HG02943 (cell line): Measurements from ENCODE around the gene C12orf42.
"Not testable (repeated sequence)": the region's sequence is repeated elsewhere in the genome, so short reads cannot be mapped to it uniquely, and the experiment has no call there.

Experiments used
- ATAC-seq: cut with Tn5 transposase; IDR thresholded peaks from one replicate; pipeline ENCODE4 v1.9.1; 2021; ENCODE audit warnings: mild to moderate bottlenecking, low read depth, moderate library complexity; ENCODE audit not compliant: unreplicated experiment

Gene C12orf42

DNA sequence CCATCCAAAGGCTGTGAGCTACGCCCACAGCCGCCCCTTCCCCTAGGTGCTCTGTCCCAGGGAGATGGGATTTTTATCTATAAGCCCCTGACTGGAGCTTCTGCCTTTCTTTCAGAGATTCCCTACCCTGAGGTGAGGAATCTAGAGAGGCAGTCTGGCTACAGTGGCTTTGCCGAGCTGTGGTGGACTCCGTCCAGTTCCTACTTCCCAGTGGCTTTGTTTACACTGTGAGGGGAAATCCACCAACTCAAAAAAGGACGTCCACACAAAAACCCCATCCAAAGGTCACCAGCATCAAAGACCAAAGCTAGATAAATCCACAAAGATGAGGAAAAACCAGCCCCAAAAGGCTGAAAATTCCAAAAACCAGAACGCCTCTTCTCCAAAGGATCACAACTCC is 70.1 kb downstream of the C12orf42 start:
- not testable (repeated sequence) for ATAC-seq

- ATAC-seq, result not testable (repeated sequence)
Observed at GRCh38 chr12:103424849-103425586, 70.8 kb downstream of the C12orf42 start.

DNA sequence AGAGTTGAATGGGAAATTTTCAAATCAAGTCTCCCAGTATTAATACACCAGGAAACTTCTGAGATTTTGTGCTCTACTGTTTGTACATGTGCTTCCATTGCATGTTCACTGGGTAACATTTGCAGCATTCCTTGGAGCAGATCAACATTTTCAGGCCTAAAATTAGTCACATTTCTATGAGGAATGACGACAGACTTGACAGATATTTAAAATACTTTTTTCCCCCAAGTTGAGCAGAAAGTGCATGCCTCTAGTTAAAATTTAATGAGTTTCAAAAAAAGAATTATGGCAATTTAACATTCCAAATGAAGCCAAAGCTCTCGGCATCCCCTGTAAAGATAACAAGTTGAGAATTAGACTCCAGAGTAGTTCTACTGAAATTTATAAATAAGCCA is 72.3 kb downstream of the C12orf42 start:
- ATAC-seq, result no peak

DNA sequence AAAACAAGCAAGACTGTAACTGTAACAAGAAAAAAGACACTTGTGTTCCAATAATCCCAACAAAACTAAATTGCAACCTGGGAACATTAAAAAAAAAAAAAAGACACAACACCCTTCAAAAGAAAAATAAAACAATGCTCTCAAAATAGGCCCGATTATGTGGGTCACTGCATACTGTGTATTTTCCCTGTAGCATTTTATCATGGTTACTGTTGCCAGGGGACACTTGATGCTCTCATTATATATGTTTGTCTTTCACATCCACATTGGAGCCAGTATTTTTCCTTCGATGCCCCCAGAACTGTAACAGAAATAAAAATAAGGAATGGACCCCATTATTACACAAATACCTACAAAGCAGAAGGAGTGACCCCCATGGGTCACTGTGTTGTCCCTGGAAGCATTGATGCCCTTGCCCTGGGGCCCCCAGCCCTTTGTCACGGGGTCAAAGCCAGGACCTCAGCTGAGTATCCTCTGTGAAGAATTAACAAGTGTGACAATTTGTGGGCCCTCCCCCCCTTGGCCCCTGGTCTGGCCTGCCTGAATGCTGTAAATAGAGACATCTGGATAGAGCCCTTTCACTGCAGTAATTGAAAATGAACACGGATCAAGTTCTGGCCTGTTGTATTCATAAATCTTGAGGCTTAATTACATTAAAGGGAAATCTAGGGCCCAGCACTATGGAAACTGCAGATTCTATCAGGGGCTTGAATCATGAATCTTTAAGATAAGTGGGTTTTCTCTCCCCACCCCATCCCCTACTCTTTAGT is 72.8 kb downstream of the C12orf42 start:
- no peak for ATAC-seq

- ATAC-seq, result no peak
Observed at GRCh38 chr12:103422328-103422727, 73.4 kb downstream of the C12orf42 start.

DNA sequence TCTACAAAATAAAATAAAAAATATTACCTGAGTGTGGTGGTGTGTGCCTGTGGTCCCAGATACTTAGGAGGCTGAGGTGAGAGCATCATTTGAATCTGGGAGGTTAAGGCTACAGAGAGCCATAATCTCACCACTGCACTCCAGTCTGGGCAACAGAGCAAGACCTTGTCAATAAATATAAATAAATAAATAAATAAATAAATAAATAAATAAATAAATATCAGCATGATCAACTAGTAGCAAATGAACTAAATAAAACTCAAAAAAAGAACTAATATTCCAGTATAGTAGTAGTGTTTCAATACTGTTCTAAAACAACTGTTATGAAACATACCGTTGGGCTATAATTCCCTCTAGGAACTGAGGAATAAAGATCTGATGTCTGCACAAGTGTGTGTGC is 74.4 kb downstream of the C12orf42 start:
- ATAC-seq, result no peak

- no peak for ATAC-seq
Observed at GRCh38 chr12:103415681-103416080, 80.1 kb downstream of the C12orf42 start.

DNA sequence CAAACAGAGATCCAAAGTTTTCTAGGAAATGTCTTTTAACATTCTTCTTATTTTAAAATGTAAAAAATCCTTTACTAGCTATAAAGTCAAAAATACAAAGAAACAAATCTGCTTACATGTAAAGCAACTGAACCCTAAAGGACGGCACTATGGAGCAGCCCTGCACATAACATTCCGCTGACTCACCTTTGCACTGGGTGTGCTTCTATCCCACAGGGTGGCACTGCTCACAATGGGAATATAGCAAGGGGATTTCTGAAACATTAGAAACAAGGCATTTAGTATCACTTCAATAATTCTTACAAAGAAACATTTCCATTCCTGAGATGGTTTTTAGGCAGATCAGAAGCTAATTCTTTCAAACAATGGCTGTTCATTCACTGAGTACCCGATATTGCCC is 94.3 kb downstream of the C12orf42 start:
- ATAC-seq, result no peak

- no peak for ATAC-seq
Observed at GRCh38 chr12:103399986-103400385, 95.8 kb downstream of the C12orf42 start.

DNA sequence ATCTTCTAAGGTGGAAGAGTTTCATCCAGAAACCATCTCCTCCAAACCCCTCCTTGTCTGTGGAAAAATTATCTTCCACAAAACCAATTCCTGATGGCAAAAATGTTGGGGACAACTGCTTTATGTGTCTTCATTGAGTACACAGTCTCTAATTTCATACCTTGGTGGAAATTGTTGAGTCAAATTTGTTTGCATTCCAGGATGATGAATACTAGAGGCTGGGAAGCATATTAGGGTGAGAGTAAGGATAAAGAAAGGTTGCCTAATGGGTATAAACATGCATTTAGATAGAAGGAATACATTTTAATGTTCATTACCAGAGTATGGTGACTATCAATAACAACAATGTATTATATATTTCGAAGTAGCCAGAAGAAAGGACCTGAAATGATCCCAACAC is 98.2 kb downstream of the C12orf42 start:
- no peak for ATAC-seq

GRCh38 chr12:103392722-103393121 is 103.0 kb downstream of the C12orf42 start:
- ATAC-seq, result peak; percentile 87

GRCh38 chr12:103391103-103391502 is 104.7 kb downstream of the C12orf42 start:
- no peak for ATAC-seq

GRCh38 chr12:103387385-103387784 is 108.4 kb downstream of the C12orf42 start:
- no peak for ATAC-seq

DNA sequence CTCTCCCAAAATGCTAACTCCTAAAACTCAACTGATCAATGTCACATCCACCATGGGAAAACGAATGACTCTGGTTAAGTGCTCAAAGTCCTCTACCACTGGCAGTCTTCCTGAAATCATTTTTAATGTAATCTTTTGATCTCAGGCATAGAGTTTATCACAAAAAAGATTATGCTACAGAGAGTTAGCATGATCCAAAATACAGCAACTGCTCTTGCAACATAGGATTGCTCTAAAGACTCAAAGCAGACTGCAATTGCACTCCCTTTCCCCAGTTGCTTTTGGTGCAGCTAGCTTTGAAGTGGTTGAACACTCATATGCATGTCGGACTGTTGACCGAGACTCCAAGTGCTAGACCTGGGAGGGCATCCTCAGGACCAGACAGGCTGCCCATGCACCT is 109.3 kb downstream of the C12orf42 start:
- ATAC-seq, result no peak

DNA sequence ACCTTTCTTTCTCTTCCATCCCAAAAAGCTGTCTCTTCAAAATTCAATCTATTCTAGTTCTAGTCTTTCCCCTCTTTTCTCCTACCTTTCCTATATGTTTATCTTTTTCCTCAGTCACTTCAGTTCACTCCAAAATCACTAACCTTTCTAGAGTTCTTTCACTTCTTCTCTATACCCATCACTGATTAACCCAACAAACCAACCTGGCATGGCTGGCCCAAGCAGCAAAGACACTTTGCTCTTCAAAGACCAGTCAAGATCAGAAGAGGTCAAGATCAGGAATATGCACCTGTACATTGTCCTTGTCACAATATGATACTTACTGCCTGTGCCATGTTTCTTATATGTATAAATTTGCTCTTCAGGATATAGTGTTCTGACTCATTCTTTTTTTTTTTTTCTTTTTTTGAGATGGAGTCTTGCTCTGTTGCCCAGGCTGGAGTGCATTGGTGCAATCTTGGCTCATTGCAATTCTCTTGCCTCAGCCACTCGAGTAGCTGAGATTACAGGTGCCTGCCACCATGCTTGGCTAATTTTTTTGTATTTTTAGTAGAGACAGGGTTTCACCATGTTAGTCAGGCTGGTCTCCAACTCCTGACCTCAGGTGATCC is 112.9 kb downstream of the C12orf42 start:
- no peak for ATAC-seq

- no peak for ATAC-seq
Observed at GRCh38 chr12:103382119-103382518, 113.6 kb downstream of the C12orf42 start.

DNA sequence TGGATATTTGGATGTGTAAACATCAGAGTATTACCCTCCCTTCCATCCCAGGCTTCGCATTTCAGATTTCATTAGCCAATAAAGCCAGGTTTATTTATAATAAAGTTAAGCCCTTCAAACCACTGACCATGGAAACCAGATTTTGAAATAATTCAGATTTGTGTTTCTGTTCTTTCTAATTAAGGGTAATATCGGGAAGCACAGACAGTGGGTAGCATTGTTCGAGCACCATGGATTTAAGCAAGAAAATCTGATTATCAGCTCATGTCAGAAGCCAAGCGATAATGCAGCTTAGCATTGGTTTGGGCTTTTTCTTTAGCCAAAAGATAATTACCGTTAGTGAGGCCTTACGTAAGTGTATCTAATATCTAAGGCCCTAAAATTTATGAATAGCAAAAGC is 116.1 kb downstream of the C12orf42 start:
- ATAC-seq, result no peak

DNA sequence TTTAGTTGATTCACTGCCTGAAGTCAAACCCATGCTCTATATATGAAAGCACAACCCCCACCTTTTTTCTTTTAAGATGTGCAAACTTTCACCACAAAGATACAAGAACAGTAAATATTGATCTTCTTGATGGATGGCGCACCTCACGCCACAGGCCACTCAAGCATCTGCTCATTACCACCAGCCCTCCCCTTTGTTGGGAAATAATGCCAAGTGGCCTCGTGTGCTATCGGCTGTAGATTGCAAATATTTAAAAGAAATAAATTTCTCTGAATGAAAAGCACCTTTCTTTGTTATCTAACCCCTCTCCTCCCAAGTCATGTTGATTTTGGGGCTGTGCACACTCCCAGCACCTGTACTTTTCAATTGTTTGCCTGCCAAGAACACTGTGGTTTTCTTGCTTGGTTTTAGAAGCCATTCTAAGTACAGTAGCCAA is 122.7 kb downstream of the C12orf42 start:
- no peak for ATAC-seq

- peak; percentile 88 for ATAC-seq
Observed at GRCh38 chr12:103369929-103370328, 125.8 kb downstream of the C12orf42 start.

DNA sequence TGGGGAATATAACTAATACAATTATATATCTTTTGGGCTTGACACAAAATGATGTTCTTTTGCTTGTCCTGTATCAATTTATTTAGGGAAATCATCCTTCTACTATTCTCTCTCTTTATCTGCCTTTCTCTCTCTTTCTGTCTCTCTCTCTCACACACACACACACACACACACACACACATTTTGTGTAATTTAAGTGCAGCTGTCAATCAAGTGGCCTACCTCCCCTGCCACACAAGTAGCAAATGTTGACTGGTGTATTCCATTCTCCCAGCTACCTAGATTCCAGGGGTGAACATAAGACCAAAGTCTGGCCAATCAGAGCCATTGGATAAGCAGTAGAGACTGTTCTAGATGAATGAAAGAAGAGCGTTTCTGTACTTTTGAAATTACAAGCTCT is 127.6 kb downstream of the C12orf42 start:
- no peak for ATAC-seq

GRCh38 chr12:103354403-103354802 is 141.4 kb downstream of the C12orf42 start:
- no peak for ATAC-seq
